Fibroblast of skin of abdomen (primary cell): ENCODE data around the gene IFI30. TPM values are rescaled to one million over a fixed set of nuclear protein-coding genes. Genes with fewer than 3 reads are reported as not detected.

ENCODE experiments used
- DNase-seq: peaks from one replicate; pipeline ENCODE4 v3.0.0-alpha.2; 2013
- polyA plus RNA-seq, 2 experiments: library from polyadenylated mRNA; unstranded; fragments of 120-200 nt; gene quantifications; one replicate each; pipeline ENCODE4 v1.2.1, GENCODE V29; 2013; ENCODE audit not compliant: insufficient read length in 2 of 2

The IFI30 gene
- 0.44 TPM for polyA plus RNA-seq (2013, experiment 1 of 2; ENCODE audit: insufficient read length)
- 0.34 TPM for polyA plus RNA-seq (2013, experiment 2 of 2; ENCODE audit: insufficient read length)

DNA sequence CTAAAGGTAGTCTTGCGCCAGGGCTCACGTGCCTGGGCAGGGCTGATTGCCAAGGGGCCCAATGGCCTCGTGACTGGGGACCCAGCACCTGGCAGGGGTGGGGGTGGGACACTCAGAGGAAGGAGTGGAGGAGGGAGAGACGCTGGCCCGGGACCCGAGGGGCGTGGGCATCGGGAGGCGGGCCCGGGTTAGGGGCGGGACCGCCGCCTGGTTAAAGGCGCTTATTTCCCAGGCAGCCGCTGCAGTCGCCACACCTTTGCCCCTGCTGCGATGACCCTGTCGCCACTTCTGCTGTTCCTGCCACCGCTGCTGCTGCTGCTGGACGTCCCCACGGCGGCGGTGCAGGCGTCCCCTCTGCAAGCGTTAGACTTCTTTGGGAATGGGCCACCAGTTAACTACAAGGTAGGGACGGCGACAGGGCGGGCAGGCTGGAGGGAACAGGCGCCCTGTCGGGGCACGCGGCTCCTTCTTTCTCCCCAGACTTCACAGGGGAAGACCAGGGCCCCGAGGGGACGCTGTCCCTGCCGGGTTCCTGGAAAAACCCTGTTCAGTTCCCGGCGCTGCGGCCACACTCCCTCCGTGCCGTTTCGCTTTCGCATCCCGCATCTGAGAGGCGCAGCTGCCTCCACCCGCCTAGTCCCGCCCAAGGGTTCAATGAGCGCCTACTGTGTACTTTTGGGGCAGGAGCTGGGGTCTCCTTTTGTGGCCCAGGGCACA is at the start of gene IFI30:
Gene IFI30, plus strand, starts transcription at position 242 of the 717 bp plus-strand sequence. Its CDS starts 29 bp downstream, at position 271.
- peak; percentile 24 for DNase-seq

- no peak for DNase-seq
Observed at GRCh38 chr19:18123819-18124218, 49.8 kb upstream of the IFI30 start.

- DNase-seq, result no peak
Observed at GRCh38 chr19:18126097-18126496, 47.5 kb upstream of the IFI30 start.

GRCh38 chr19:18128044-18128443 is 45.6 kb upstream of the IFI30 start:
- DNase-seq, result no peak

GRCh38 chr19:18128805-18129204 is 44.8 kb upstream of the IFI30 start:
- DNase-seq, result no peak

DNA sequence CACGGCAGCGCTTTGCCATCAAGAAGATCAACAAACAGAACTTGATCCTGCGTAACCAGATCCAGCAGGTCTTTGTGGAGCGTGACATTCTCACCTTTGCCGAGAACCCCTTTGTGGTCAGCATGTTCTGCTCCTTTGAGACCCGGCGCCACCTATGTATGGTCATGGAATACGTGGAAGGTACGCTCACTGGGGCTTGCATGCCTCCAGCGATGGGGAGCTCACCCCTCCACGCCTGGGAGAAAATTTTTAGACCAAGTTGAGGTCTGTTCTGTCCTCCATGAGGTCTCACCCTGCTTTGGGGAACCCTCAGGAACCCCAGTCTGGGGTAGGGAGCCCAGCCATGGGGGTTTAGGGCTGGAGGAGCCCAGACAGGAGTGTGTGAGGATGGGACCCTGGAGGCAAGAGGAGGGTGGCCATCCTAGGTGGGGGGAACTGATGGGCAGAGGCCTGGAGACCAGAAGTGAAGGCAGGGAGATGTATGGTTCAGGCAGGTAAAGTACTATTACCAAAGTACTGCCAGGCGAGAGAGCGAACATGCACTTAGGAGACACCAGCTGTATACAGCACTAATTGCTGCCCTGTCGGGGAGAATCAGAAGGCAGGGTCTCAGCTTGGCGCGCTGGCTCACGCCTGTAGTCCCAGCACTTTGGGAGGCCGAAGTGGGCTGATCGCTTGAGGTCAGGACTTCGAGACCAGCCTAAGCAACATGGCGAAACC is 42.9 kb upstream of the IFI30 start:
- DNase-seq, result no peak

GRCh38 chr19:18131841-18132596 is 41.6 kb upstream of the IFI30 start:
- DNase-seq, result no peak

DNA sequence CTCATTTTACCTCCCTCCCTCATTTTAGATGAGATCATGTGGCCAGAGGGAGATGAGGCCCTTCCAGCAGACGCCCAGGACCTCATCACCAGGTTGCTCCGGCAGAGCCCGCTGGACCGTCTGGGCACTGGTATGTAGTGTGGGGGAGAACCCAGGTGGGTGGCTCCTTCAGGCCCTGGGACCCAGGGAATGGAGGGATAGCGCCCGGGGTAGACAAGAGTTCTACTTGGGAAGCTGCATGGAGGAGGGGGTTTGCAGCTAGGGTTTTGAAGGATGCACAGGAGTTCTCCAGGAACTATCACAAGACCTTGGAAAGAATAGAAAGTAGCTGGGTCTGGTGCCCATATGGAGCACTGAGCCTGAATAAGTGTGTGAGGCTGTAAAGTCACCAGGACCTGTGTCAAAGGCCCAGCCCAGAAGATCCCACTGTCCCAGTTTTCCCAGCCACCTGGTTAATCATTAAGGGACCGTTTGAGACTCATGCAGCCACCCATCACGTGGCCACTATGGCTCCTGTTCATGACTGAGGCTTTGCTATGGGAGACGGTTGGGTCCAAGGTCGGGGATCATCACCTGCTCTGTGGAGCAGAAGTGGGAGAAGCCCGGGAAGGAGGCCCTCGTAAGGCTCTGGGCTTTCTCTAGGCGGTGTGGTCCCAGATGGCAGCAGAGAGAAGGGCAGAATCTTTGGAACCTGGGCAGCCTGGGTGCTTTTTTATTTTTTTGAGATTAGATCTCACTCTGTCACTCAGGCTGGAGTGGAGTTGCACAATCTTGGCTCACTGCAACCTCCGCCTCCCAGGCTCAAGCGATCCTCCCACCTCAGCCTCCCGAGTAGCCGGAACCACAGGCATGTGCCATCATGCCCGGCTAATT is 37.7 kb upstream of the IFI30 start:
- DNase-seq, result no peak

DNA sequence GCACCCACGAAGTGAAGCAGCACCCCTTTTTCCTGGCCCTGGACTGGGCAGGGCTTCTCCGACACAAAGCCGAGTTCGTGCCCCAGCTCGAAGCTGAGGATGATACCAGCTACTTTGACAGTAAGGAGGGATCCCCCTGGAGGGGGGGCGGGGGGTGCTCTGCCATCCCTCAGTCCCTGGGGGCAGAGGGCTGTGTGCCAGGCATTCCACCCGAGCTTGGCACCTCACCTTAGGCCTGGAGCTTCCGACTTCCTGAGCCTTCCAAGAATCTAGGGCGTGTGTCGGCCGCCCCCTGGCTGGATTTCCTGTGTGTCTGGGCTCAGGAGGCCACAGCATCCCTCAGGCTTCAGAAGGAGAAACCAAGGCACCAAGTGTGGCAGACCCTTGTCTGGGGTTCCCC is 36.4 kb upstream of the IFI30 start:
- DNase-seq, result no peak

- DNase-seq, result no peak
Observed at GRCh38 chr19:18137657-18138339, 35.8 kb upstream of the IFI30 start.

DNA sequence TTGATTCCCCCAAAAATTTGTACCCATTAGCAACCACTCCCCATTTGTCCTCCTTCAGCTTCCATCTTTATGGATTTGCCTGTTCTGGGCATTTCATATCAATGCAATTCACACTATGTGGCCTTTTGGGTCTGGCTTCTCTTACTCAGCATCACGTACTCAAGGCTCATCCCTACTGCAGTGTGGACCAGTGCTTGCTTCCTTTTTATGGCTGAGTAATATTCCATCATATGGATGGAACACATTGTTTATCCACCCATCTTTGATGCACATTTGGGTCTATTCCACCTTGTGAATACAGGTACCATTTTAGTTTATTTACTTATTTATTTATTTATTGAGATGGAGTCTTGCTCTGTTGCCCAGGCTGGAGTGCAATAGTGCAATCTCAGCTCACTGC is 33.1 kb upstream of the IFI30 start:
- DNase-seq, result no peak

- no peak for DNase-seq
Observed at GRCh38 chr19:18141031-18141430, 32.6 kb upstream of the IFI30 start.

DNA sequence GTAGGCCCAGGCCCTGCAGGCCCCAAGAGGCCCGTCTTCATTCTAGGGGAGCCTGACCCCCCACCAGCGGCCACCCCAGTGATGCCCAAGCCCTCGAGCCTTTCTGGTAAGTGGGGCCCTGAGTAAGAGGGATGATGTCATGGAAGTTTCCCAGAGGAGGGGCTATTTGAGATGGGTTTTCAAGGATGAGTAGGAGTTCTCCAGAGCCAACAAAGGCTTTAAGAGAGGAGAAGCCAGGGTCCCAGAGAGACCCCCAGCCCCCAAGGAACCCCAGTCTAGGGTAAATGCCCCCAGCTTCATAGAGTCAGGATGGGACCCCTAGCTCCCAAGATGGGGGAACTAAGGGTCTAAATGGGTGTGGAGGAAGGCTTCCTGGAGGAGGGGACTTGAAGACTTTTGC is 29.7 kb upstream of the IFI30 start:
- DNase-seq, result no peak

DNA sequence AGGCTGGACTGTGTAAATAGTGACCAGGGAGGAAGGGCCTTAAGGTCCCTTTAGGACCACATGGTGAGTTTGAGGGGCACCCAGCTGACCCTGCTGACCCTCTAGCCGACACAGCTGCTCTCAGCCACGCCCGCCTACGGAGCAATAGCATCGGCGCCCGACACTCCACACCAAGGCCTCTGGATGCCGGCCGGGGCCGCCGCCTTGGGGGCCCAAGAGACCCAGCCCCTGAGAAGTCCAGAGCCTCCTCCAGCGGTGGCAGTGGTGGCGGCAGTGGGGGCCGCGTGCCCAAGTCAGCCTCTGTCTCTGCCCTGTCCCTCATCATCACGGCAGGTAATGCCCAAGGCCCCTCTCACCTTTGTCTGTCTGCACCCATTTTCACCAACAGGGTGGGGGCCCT is 29.3 kb upstream of the IFI30 start:
- DNase-seq, result no peak

- no peak for DNase-seq
Observed at GRCh38 chr19:18144906-18145305, 28.7 kb upstream of the IFI30 start.

DNA sequence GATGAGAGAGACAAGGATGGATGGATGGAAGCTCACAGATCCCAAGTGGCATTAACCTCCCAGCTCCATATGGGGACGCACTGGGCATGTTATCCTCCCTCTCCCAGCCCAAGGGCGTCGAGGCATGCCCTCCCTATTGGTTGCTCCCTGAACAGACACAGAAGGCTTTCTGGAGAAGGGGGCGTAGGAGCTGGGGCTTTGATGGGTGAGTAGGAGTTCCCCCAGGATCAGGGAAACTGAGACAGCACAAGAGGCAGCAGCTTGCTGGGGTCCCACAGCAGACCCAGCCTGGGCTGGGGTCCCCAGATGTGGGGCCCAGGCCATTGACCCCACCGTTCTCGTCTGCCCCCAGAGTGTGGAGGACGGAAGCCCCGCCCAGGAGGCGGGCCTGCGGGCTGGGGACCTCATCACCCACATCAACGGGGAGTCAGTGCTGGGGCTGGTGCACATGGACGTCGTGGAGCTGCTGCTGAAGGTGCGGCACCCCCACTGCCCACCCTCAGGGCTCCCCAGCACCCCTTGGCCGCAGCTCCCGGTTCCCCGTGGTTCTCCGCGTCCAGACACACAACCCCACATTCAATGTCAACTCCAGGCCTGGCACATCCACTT is 28.1 kb upstream of the IFI30 start:
- no peak for DNase-seq

GRCh38 chr19:18147396-18147795 is 26.2 kb upstream of the IFI30 start:
- no peak for DNase-seq

DNA sequence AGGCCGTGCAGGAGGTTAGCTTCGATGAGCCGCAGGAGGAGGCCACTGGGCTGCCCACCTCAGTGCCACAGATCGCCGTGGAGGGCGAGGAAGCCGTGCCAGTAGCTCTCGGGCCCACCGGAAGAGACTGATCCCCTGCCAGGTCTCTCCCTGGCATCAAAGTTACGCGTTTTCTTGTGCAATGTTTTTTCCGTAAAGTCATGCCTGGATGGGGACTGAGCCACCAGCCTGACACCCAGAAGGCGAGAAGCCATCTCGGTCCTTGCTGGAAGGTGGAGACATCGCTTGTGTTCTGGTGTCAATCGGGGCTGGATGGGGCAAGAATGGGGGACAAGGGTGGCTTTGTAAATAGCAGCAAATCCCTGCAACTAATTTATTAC is 24.0 kb upstream of the IFI30 start:
- DNase-seq, result no peak

- DNase-seq, result no peak
Observed at GRCh38 chr19:18150776-18151624, 22.6 kb upstream of the IFI30 start.

DNA sequence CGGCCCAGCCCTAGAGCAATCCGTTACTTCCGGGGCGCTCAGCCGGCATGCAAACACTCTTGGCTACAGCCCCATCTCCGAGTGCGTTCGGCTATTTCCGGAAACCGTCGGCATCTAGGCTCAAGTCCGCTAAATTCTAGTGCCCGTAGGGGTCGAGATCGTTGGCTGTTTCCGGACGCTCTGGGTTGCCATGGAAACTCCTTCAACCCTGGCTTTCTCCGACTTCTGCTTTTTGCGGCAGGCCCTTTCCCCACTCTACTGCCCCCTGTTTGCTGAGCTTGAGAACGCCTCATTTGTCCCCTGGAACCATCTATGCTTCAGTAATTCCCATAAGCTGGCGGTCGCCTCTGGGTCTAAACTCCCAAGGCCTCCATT is 21.2 kb upstream of the IFI30 start:
- DNase-seq, result peak; percentile 98
